ENCODE measurements around the gene GID8.
"Not testable (repeated sequence)": the region's sequence is repeated elsewhere in the genome, so short reads cannot be mapped to it uniquely, and the experiment has no call there.

Gene GID8

GRCh38 chr20:62959101-62959971 is 21.4 kb downstream of the GID8 start:
- no peak for DNase-seq

- no peak for DNase-seq
These were observed 22.1 kb downstream of the GID8 start for GRCh38 chr20:62959998-62960436.

- not testable (repeated sequence) for DNase-seq
These were observed 22.7 kb downstream of the GID8 start for GRCh38 chr20:62960446-62961309.

GRCh38 chr20:62961310-62961783 is 23.4 kb downstream of the GID8 start:
- no peak for DNase-seq

- DNase-seq = no peak
These were observed 23.9 kb downstream of the GID8 start for GRCh38 chr20:62961799-62962198.

- DNase-seq = no peak
These were observed 24.4 kb downstream of the GID8 start for GRCh38 chr20:62962221-62962879.

GRCh38 chr20:62962891-62963613 is 25.1 kb downstream of the GID8 start:
- no peak for DNase-seq

- DNase-seq = no peak
These were observed 25.9 kb downstream of the GID8 start for GRCh38 chr20:62963614-62964397.

- DNase-seq = no peak
These were observed 26.8 kb downstream of the GID8 start for GRCh38 chr20:62964700-62965099.

GRCh38 chr20:62965363-62965771 is 27.4 kb downstream of the GID8 start:
- no peak for DNase-seq

- no peak for DNase-seq
These were observed 28.5 kb downstream of the GID8 start for GRCh38 chr20:62966212-62967148.

GRCh38 chr20:62967149-62967501 is 29.2 kb downstream of the GID8 start:
- no peak for DNase-seq

- DNase-seq = no peak
These were observed 29.8 kb downstream of the GID8 start for GRCh38 chr20:62967628-62968351.

- no peak for DNase-seq
These were observed 30.6 kb downstream of the GID8 start for GRCh38 chr20:62968378-62969178.

- DNase-seq = no peak
These were observed 31.3 kb downstream of the GID8 start for GRCh38 chr20:62969179-62969760.

GRCh38 chr20:62969939-62970306 is 32.0 kb downstream of the GID8 start:
- DNase-seq = no peak

GRCh38 chr20:62970307-62971210 is 32.6 kb downstream of the GID8 start:
- DNase-seq = no peak

All from CD4-positive, alpha-beta T cell treated with Interleukin-4 for 1 hour (primary cell).